Hematopoietic multipotent progenitor cell (in vitro differentiated cells): ENCODE data around the gene LARP6. TPM values are rescaled to one million over a fixed set of nuclear protein-coding genes. Genes with fewer than 3 reads are reported as not detected.
A peak's percentile ranks its signal among the peaks of the same experiment; 100 is the strongest.
"Not testable (repeated sequence)": the region's sequence is repeated elsewhere in the genome, so short reads cannot be mapped to it uniquely, and the experiment has no call there.

Experiments used
- DNase-seq, 3 donors: peaks; one replicate each; pipeline ENCODE4 v3.0.0-alpha.2; 2011 to 2015; ENCODE audit warnings: low read depth in 2 of 3, low spot score in 2 of 3
- total RNA-seq: library from RNA; depleted of rRNA; stranded (reverse); fragments of >200 nt; gene quantifications from one replicate; pipeline ENCODE4 v1.2.3, GENCODE V29; 2012

Gene LARP6
- total RNA-seq, 1 donor, result 1.3 TPM

DNA sequence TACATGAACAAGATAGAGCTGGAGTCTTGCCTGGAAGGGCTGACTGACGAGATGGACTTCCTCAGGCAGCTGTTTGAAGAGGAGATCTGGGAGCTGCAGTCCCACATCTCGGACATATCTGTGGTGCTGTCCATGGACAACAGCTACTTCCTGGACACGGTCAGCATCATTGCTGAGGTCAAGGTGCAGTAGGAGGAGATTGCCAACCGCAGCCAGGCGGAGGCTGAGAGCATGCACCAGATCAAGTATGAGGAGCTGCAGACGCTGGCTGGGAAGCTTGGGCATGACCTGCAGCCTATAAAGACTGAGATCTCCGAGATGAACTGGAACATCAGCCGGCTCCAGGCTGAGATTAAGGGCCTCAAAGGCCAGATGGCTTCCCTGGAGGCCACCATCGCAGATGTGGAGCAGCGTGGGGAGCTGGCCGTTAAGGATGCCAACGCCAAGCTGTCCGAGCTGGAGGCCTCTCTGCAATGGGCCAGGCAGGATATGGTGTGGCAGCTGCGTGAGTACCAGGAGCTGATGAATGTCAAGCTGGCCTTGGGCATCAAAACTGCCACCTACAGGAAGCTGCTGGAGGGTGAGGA lies 5.5 kb upstream of the LARP6 start:
- DNase-seq, result no peak

DNA sequence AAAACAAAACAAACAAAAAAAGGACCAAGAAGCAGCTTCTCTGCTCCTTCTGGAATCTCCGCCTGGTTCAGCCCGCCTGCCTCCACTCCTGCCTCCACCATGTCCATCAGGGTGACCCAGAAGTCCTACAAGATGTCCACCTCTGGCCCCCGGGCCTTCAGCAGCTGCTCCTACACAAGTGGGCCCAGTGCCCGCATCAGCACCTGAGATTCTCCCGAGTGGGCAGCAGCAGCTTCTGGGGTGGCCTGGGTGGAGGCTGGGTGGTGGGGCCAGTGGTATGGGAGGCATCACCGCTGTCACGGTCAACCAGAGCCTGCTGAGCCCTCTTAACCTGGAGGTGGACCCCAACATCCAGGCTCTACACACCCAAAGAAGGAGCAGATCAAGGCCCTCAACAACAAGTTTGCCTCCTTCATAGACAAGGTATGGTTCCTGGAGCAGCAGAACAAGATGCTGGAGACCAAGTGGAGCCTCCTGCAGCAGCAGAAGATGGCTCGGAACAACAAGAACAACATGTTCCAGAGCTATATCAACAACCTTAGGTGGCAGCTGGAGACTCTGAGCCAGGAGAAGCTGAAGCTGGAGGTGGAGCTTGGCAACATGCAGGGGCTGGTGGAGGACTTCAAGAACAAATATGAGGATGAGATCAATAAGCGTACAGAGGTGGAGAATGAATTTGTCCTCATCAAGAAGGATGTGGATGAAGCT lies 4.8 kb upstream of the LARP6 start:
- not testable (repeated sequence) for DNase-seq

DNA sequence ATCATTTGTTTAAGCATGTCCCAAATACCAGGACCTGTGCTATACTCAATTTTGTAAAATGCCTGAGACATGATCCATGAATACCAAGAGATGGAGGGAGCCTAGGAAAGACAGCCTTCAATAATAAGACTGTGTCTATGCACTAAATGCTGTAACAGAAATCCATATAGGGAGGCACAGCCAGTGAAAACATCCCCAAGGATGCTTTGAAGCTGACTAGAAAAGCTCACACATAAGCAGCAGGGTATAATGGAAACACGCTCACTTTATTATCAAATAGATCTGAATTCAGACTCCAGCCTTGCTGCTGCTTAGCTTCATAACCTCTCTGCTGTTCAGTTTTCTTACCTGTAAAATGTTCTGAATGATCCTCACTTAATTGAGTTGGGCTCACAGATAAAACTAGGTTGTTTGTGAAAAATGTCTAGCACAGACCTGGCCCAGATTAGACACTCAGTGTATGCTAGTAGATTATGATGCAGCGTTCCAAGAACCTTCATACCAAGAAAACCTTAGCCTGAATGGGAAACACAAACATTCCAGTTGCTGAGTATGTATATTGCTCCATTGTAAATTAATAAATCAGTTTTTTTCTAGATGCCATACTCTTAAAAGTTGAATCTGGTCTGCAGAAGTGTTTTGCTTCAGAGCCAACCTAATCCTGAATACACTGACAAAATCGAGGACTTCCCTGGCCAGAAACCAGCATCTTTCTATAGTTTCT lies 3.8 kb upstream of the LARP6 start:
- no peak for DNase-seq

DNA sequence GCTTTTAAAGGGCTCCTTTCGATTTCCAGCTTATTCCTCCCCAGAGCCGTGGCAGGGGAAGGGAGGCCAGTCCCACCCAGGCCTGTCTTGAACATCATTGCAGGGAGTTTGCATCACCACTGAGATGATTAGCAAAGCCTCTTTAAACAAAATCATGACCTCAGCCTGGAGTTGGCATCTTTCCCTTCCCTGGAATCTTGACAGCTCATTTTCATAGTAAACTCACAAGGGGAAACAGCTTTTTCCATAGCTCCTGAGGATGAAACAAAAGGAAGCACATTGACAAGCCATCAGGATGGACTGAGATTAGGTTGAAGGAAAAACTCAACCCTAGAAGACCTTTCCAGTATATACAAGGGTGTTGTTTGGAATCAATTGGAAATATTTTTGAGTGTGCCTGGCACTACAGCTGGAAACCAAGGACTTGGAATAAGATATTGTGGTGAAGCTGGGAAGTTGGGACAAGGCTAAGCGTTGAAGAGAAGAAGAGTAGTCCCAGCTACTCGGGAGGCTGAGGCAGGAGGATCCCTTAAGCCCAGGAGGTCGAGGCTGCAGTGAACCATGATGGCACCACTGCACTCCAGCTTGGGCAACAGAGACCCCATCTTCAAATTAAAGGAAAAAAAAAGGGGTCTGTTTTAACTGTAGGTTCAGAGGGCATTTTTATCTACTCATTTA lies 3.1 kb upstream of the LARP6 start:
- no peak for DNase-seq

DNA sequence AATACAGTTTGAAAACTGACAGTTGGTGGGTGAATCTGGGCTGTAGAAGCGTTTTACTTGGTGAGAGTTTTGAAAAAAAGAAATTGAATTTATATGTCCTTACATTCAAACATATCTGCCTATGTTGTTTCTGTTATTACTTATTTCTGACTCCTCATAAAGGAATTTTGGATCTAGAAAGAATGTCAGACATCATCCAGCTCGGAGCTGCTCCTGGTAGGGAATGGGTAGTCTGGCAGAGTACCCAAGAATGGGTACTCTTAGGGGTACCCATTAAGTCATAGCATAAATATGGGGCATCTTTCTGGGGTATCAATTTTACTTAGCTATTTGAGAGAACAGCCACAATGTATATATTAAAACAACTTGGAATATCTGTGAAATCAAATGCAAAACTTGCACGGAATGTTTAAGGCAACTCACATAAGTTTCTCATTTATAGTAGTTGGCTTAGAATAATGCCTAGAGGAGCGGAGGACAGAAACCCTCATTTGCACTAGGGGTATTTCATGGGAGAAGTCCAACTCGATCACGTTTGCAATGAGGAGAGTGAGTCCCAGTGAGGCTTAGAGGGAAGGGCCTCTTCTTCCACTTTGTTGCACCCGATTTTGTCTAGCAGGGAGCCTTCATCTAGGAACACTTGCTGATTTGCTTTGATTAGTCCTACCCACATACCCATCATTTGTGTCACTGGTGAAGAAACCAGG lies 2.4 kb upstream of the LARP6 start:
- no peak for DNase-seq

DNA sequence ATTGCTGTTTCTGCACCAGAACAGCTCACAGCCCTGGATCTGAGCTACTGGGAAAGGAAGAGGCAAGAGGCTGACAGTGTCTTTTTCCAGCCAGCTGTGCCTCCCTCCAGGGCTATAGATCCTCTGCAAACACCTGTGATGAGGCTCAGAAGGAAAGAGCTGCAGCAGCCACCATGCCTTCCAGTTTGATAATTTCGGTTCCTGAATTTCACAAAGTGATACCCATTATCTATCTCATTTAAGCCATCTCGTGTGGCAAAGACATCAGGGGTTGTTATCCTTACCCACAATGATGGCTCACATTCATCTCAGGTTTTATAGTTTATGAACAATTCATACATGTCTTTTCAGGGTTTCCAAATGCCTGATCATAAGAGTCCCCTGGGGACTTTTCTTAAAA lies 1.8 kb upstream of the LARP6 start:
- no peak for DNase-seq

DNA sequence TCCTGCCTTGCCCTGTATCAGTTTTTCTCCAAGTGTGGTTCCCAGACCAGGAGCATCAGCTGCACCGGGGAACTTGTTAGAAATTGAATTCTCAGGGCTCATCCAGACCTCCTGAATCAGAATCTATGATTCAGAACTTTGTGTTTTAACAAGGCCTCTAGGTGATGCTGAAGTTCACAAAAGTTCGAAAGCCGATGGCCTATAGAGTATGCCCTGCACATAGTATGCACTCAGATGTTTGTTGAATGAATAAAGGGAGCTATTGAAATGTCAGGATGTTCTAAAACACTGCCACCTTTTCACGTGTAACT lies 664 bp upstream of the LARP6 start:
- peak in 2 of 3 donors; percentile 8 to 29 for DNase-seq

DNA sequence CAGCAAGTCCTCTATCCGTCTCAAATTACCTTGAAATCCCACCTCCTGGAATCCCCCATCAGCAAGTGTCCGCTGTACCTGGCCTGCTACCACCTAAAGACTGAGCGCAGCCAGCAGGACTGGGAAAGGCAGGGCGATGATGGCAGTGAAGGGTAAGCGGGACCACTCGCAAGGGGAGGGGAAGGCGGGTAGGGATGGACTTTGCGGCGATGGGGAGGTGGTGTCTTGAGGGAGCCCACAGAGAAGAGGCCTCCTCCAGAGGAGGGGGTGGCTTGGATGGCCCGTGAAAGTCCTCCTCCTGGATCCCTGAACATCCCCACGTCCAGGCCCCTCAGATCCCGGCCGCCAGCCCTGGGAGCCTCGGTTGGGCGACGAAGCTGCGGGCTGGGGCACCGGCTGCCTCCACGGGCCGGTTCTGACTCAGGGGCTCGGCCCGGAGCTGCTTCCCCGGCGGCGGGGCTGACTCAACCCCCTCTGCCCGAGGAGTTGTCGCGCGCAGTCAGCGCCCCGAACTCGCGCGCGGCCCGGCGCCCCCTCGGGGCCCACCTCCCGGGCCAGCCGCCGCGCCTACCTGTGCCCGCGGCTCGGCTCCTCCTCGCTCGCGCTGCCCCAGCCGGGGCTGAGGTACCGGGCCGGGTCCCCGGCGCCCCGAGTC lies 512 bp downstream of the LARP6 start:
- DNase-seq, result peak in 2 of 3 donors; percentile 3 to 4

DNA sequence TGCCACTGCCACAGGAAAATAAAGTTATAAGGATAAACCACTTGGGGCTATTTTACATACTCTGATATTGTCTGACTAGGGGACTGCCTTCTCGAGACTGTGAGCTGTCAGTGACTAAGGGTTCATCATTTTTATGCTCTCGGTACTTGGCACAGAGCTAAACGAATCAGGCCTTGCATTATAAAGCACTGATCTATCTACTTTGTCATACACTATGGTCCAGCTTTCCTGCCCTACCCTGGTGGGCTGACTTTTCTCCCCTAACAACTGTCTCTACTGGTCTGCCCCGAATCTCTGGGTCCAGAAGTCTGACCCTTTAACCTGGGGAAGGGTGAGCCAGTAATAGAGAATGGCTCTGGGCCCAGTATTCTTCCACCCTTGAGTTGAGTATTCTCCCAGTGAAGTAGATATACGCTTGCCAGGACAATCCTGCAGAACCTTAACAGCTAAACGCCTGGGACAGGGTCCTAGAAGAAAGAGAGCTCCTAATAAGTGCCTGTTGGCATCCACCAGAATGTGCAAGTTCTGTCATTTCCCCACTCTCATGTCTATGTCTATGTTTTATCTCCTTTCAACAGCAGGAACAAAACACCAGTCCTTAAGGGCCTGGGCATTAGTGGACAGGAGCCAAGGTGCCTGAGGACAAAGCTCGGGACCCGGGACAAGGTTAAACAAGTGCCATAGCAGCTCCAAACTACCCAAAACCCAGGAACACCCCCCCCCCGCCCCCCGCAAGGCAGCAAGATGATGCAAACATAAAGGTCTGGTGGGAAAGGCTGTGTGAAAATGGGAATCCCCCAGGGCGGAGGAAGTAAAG lies 1.2 kb downstream of the LARP6 start:
- DNase-seq, result no peak

DNA sequence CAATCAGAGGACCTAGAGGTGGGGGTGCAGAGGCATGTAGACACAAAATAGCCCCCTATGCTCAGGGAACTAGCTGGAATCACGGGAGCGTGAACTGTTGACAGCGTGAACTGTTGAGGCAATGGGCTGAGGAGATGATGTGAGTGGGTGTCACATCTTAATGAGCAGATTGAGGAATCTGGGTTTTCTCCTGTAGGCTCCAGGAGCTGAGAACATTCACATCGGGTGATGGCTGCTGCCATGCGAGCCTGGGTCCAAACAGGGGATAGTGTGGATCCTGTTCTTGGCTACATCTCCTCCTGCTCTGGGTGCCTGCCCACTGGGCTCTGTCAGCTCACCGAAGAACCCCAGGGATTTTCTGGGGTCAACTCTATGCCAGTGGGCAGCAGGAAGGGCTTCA lies 2.1 kb downstream of the LARP6 start:
- no peak for DNase-seq

DNA sequence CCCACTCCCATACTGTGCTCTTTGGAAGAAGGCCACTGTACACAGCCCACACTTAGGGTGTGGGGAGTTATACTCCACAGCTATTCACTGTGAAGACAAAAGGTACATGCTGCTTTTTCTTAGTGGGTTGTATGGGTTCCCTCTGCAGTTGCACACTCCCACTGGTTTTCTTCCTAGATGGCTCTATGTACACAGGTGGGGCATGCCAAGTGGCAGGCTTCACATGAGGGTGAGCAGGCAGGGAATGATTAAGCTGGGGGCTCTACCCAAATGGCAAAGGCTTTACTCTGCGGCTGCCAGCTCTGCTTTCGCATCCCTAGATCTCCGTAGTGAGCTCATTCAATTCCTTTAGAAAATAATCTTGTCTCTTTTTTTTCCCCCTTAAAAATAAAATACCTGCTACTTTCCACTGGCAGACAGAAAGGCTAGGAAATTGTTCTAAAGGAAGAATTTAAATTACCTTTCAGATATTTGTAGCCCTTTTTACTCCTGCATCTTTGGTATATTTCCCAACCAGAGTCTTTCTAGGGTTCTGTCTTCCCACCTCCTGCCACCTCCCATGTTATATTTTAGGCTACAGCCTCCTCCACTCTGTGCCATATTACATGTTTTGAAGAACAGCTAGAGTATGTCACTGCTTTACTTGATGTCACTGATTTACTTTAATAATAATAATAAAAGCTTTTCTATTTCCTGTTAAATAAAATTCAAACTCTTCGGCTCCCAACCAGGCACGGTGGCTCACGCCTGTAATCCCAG lies 8.2 kb downstream of the LARP6 start:
- DNase-seq, result no peak

DNA sequence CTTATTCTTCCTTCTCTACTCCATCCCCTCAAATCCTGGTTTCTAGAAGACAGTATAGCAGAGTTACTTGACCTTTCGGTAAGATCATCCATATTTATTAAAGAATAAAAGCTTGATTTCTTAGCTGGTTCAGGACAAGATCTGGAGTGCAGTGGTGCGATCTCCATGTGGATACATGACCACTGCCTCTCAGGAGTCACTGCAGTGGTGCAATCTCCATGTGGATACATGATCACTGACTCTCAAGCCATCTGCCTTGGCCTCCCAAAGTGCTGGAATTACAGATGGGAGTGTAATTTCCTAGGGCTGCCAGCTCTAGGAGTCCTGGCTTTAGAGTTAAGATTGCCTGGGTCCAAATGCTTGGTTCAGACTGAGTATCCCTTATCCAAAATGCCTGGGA lies 16.5 kb downstream of the LARP6 start:
- DNase-seq, result no peak

DNA sequence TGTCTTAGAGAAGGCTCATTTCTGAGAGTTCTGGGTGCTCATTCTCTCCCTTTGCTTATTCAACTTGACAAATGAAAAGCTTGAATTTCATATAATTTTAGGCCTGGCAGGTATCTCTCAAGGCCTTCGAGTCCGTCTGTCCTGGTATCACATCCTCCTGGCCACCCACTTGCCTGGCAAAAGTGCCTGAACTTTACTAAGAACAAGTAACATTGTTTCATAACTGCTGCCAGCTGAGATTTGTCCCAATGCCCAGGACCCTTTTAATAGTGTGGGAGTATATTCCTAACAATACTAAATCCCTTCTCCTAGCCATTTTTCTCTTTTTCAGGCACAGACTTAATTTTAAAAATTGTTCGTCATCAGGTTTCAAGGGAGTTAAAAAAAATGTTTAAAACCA lies 18.1 kb downstream of the LARP6 start:
- no peak for DNase-seq

DNA sequence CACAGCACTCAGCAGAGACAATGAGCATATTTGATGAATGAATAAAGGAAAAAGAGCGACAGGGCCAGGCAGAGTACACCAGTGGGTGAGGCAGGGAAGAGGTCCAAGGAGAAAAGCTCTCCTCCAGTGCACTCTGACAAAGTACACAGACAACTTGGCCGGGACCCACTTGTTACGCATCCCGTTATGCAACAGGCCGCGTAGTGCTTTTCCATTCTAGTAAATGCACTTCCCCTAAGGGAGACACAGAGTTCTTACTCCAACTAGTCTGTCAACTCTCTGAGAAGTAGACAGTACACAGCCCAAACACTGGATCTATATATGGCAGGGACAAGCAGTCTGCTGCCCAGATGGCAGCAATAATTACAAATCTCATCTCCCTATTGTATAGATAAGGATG lies 18.5 kb downstream of the LARP6 start:
- no peak for DNase-seq

DNA sequence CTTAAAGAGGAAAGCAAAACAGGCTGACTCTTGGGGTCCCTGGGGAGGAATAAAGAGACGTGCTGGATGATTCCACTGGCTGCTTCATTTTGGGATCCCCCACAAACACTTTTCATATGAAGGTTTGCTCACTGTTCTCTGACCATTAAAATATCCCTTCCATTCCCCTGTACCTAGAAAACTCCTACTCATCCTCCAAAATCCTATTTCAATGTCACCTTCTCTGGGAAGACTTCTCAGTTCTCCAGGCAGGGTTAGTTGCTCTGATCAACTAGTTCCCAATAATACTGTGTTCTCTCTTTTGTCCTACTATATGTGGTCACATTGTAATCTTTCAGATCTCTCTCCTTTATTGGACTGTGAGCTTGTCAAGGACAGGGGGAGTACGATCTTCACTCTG lies 19.0 kb downstream of the LARP6 start:
- DNase-seq, result no peak

DNA sequence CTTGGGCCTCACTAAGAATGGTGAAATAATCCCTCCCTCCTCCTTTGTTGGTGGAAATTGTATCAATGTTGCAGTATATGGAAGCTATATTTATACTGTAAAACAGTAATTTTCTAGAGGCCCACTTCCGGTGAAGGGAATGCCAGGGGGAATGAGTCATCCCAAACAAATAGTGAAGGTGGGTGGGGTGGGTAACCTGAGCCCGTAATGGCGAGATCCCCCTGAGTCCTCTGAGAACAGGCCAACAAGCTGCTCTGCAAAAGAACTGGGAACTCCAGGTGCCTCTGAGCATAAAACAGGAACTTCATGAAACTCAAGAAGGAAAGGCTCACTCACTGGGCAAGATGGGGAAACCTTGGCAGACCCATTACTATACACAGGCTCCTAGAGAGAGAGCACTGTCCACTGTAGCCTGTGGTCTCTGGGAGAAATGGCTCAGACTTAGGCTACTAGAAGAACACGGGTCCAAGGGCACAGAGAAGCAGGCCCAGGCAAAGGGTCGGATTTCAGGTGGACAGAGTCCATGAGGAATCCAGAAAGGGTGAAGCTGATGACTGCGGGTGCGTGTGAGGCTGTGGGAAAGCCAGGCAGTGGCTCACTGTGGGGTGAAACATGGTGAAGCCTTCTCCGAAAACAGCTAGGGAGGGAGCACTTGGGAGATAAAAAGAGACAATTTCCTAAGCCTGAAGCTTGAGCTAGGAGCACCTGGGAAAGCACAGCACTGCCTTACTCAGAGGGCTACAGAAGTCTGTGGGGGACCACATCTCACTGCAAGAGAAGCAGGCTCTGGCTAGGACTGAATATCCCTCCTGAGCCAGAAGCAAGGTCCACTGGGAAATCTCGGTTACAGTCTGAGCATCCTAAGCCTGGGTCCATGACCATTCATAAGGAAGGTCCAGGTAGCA lies 19.8 kb downstream of the LARP6 start:
- no peak for DNase-seq

DNA sequence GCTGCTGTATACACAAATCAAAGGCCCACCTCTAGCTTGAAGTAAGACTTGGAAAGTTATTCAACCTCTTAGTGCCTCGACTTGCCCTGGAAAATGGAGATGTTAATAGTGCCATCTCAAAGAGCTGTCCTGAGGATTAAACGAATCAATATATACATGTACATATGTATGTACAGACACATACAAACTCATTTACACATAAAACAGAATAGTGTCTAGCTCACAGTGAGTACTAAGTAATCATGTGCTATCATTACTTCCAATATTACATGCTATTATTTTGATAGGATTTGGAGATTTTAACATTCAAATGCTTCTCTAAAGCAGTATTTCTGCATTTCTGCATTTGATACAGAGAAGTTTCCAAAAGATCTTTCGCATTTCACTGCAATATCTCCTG lies 20.5 kb downstream of the LARP6 start:
- no peak for DNase-seq

DNA sequence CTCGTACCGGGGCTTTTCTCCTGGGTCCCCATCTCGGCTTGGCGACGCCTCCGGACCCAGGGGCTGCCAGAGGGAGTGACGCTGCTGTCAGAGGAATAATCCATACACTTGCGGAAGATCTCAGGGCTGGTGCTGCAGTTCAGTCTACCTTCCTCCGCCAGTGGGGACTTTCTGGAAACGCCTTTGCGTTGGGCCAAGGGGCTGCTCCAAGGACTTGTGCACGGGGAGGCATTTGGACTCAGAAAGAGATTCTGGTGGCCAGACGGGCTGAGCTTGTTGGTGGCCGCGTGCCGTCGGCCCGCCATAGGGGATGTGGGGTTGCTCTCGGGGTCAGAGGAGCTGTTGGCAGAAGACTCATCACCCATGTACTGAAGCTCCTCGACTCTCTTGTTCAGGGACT lies 21.8 kb downstream of the LARP6 start:
- DNase-seq, result no peak
